Measurements from ENCODE around the gene UBE2O.
A peak's percentile ranks its signal among the peaks of the same experiment; 100 is the strongest.

Gene UBE2O

GRCh38 chr17:76437467-76438402 is 15.2 kb downstream of the UBE2O start:
- no peak for DNase-seq

- no peak for DNase-seq
Observed at GRCh38 chr17:76435751-76436150, 17.2 kb downstream of the UBE2O start.

GRCh38 chr17:76434870-76435269 is 18.1 kb downstream of the UBE2O start:
- DNase-seq: no peak

- no peak for DNase-seq
Observed at GRCh38 chr17:76433693-76434092, 19.3 kb downstream of the UBE2O start.

GRCh38 chr17:76432712-76433336 is 20.1 kb downstream of the UBE2O start:
- DNase-seq: no peak

- no peak for DNase-seq
Observed at GRCh38 chr17:76432004-76432403, 20.9 kb downstream of the UBE2O start.

- no peak for DNase-seq
Observed at GRCh38 chr17:76431509-76431908, 21.4 kb downstream of the UBE2O start.

- DNase-seq: no peak
Observed at GRCh38 chr17:76428511-76428910, 24.4 kb downstream of the UBE2O start.

GRCh38 chr17:76427501-76428231 is 25.3 kb downstream of the UBE2O start:
- DNase-seq: no peak

- no peak for DNase-seq
Observed at GRCh38 chr17:76426853-76427252, 26.1 kb downstream of the UBE2O start.

- no peak for DNase-seq
Observed at GRCh38 chr17:76422860-76423259, 30.1 kb downstream of the UBE2O start.

- DNase-seq: no peak
Observed at GRCh38 chr17:76422406-76422805, 30.5 kb downstream of the UBE2O start.

GRCh38 chr17:76421044-76421407 is 31.9 kb downstream of the UBE2O start:
- DNase-seq: no peak

GRCh38 chr17:76420356-76421043 is 32.5 kb downstream of the UBE2O start:
- DNase-seq: no peak

- no peak for DNase-seq
Observed at GRCh38 chr17:76419576-76420260, 33.2 kb downstream of the UBE2O start.

GRCh38 chr17:76417499-76418143 is 35.3 kb downstream of the UBE2O start:
- DNase-seq: no peak

GRCh38 chr17:76416899-76417298 is 36.1 kb downstream of the UBE2O start:
- DNase-seq: no peak

GRCh38 chr17:76416457-76416856 is 36.5 kb downstream of the UBE2O start:
- no peak for DNase-seq

GRCh38 chr17:76415786-76416185 is 37.2 kb downstream of the UBE2O start:
- DNase-seq: no peak

- DNase-seq: peak; percentile 91
Observed at GRCh38 chr17:76414334-76415295, 38.3 kb downstream of the UBE2O start.

GRCh38 chr17:76411247-76411646 is 41.7 kb downstream of the UBE2O start:
- no peak for DNase-seq

Measured in DMS 273 treated with DMSO at 0.1 percent for 48 hours (cell line).